DMS 273 treated with DMSO at 0.1 percent for 48 hours (cell line): ENCODE results near the gene CRTC1.

ENCODE experiments used
- DNase-seq: peaks from one replicate; lab custom pipeline; 2025; lab: John Stamatoyannopoulos, UW

The CRTC1 gene

GRCh38 chr19:18745931-18746330 is 62.5 kb downstream of the CRTC1 start:
- DNase-seq = no peak

- DNase-seq = no peak
Measured at GRCh38 chr19:18746401-18747325, 63.2 kb downstream of the CRTC1 start.

DNA sequence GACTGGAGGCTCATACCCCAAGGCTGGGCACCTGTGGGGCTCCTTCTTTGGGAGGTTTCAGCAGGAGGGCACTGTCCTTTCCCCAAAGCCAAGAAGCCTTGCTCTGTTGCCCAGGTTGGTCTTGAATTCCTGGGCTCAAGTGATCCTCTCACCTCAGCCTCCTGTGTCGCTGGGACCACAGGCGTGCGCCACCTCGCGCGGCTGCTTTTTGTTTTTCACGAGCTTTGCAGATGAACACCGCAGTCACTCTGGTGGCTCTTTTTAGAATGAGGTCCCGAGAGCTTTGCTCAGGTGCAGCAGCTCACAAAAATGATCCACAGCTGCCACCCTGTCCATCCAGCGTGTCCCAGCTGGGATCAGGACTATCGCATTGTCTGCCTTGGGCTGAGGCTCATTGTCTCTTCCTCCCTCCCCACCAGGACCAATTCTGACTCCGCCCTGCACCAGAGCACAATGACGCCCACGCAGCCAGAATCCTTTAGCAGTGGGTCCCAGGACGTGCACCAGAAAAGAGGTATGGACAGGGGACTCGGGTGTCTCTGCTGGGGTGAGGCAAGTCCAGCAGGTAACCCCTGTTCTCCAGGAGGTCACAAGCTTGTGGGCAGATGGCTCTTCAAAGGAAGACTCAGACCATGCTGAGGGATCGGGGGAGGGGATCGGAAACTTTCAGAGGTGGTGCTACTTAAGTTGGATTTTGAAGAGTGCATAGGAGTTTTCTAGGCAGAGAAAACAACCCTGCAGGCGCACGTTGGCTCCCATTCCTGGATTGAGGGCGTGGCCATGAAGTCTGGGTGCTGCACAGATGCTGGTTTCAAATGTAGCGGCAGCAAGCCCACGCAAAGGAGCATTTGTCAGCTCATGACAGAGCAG is 66.1 kb downstream of the CRTC1 start:
- no peak for DNase-seq

- no peak for DNase-seq
Measured at GRCh38 chr19:18750295-18750970, 67.0 kb downstream of the CRTC1 start.

- no peak for DNase-seq
Measured at GRCh38 chr19:18751571-18751970, 68.1 kb downstream of the CRTC1 start.

GRCh38 chr19:18754501-18754900 is 71.0 kb downstream of the CRTC1 start:
- DNase-seq = no peak

GRCh38 chr19:18756896-18757295 is 73.4 kb downstream of the CRTC1 start:
- no peak for DNase-seq

DNA sequence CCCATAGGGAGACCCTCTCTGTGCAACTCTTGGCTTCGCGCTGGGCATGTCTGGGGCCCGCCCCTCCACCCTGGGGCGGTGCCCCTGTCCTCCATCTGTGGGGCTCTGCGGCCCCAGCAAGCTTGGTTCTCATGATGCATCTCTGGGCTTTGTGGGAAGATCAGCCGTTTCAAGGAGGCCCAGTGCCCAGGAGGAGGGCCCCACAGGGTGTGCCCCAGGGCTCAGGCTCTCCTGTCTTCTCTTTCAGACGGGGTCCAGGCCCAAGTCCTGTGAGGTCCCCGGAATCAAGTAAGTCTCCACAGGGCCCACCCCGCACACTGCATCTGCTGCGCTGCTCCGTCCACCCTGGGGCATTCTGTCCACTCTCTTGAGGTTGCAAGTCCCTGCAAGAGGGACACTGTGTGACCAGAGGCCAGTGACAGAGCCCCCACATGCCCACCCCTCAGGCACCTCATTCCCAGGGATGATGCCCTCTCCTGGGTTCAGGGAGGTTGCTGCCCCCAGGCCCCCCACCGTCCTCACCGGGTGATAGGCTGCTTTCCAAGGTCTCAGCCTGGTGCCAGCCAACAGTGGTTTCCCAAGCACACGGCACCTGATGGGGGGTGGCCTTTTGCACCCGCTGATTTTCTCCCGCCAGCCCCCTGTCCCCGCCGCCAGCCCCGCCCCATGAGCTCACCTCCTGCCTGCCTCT is 76.0 kb downstream of the CRTC1 start:
- DNase-seq = no peak

GRCh38 chr19:18759995-18760426 is 76.5 kb downstream of the CRTC1 start:
- DNase-seq = no peak

- DNase-seq = no peak
Measured at GRCh38 chr19:18760440-18761383, 77.2 kb downstream of the CRTC1 start.

GRCh38 chr19:18761531-18762110 is 78.1 kb downstream of the CRTC1 start:
- no peak for DNase-seq

GRCh38 chr19:18762125-18763023 is 78.9 kb downstream of the CRTC1 start:
- DNase-seq = peak; percentile 93

DNA sequence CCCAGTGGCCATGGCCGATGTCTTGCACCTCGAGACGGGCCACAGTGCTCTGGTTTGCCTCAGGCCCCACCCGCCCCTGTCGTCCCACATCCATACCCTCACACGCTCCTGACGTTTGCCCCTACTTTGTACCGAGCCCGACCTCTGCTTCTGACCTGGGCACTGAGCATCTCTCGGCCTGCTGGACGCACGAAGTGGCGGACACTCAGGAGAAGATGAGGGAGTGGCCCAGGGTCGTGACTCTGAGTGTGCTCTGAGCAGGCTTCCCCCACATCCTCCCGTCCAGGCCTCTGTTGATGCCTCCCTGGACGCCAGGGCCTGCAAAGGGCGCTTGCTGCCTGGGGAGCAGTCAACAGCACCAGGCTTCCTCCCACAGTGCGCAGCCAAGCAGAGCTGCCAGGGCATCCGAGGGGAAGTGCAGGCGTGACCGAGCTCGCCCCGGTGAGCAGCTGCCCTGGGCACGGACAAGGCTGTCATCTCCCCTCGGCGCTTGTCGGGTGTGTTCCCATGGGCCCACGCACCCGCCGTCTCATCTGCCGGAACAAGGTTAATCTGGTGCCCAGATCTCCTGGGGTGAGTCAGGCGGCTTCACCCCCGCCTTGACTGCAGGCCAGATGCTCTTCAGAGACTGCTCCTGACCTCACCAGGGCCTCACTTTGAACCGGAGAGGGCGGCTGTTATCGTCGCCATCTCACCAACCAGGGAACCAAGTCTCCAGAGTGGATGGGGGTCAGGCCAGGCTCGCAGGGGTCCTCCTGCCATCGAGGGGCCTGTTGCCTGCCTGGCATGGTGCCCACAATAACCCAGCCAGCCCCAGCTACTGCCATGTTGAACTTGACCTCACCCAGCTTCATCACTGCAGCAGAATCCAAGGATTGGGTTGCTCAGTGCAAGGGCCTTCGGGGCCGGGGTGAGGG is 80.5 kb downstream of the CRTC1 start:
- peak; percentile 83 for DNase-seq

DNA sequence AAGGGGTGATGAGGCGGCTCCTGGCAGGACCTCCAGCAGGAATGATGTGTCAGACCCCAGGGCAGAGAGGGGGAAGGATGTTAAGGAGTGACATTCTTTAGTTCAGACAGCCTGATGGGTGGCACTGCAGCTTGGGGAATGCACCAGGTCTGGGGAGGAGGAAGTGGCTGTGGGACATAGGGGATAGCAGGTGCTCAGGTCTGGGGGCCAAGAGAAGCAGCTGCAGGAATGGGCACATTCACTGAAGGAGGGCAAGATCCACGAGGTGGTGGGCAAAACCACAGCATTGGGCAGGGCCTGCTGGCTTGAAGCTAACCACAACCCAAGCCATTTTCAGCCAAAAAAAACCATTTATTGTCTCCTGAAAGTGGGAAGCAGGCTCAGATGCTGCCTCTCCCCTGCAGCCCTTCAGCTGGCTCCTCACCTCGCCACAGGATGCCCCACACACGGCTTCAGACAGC is 81.1 kb downstream of the CRTC1 start:
- DNase-seq = no peak

DNA sequence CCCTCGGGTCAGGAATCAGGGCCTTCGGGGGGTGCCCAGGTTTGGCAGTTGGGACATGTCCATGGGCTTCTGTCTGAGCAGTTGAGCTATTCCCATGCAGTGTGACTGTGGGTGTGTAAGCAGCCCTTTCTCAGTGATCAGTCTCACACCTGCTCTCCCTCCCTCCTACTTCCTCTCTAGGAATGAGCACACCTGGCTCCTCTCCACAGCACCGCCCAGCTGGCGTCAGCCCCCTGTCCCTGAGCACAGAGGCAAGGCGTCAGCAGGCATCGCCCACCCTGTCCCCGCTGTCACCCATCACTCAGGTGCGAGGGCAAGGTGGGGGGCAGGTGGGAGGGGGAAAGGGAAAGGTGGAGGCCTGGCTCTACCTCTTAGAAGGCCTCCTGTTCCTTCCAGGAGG is 81.7 kb downstream of the CRTC1 start:
- no peak for DNase-seq

GRCh38 chr19:18768046-18768771 is 84.7 kb downstream of the CRTC1 start:
- DNase-seq = no peak
